Measurements from ENCODE around the gene VEZF1. TPM values are rescaled to one million over a fixed set of nuclear protein-coding genes. Genes with fewer than 3 reads are reported as not detected.
A peak's percentile ranks its signal among the peaks of the same experiment; 100 is the strongest.

VEZF1 gene
- polyA plus RNA-seq, 5 donors: 79.9 to 105 (median 96.7) TPM

DNA sequence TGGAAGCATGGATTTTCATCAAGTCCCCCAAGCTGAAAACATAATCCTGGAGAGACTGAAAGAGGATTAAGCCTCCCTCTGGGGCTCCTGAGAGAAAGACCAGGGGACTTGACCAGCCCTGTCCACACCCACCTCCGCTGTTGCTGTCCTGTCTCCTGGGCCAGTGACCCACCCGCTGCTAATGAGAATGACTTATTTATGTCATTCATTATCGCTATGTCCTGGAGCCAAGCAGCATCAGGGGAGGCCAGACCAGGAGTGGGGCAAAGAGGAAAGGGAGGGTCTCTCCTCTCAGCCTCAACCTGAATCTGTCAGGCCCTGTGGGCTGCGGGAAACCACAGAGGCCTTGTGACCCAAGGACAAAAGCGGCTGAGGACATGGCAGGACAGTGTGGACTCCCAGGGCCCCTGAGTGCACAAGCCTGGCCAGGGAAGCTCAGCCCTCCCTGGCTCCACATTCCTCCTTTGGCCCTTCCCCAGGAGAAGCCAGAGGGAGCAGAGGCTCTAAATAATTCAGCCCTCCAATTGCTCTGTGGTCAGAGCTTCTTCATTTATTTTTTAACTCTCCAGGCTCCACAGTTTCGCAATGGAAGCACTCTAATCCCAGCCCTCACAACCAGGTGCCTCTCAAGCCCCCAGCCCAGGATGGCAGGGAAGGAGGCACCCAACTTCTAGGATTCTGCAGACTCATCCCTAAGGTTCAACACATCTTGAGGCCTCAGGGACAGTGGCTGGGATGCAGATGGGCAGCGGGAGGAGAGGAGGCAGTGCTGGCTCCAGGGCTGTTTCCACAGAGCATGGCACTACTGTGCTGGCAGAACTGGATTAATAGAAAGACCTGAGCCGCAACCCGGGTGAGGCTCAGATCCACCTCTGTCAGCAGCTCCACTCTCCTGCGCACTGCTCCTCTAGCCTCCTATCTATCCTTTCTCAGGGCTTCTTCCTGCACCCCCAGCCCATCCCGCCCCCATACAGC, 51.9 kb downstream of the VEZF1 start:
- no peak for DNase-seq

DNA sequence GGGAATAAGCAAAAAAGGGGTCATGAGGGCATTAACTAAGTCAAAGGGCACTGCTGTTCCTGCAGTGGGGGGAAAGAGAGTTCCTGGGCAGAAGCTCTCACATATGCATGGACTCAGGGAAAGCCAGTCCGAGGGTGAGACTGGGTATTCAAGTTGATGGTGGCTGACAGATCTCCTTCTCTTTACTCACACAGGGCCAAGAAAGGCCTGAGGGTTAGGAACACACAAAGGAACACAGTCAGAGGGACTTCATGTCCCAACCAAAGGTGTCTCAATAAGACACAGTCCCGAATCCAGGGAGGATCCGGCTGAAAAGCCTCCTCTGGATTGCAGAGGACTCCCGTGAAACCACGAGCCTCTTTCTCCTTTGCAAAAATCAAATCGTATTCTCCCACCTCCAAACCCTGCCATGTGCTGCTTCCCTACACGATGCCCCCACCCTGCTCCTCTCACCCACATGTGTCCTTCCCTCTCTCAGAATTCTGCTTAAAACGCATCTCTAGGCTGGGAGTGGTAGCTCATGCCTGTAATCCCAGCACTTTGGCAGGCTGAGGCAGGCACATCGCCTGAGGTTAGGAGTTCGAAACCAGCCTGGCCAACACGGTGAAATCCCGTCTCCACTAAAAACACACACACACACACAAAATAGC, 56.4 kb downstream of the VEZF1 start:
- DNase-seq: no peak

- no peak for DNase-seq
Measured at GRCh38 chr17:57930239-57930638, 57.8 kb downstream of the VEZF1 start.

GRCh38 chr17:57929386-57929785, 58.7 kb downstream of the VEZF1 start:
- DNase-seq: no peak

GRCh38 chr17:57928928-57929327, 59.1 kb downstream of the VEZF1 start:
- no peak for DNase-seq

DNA sequence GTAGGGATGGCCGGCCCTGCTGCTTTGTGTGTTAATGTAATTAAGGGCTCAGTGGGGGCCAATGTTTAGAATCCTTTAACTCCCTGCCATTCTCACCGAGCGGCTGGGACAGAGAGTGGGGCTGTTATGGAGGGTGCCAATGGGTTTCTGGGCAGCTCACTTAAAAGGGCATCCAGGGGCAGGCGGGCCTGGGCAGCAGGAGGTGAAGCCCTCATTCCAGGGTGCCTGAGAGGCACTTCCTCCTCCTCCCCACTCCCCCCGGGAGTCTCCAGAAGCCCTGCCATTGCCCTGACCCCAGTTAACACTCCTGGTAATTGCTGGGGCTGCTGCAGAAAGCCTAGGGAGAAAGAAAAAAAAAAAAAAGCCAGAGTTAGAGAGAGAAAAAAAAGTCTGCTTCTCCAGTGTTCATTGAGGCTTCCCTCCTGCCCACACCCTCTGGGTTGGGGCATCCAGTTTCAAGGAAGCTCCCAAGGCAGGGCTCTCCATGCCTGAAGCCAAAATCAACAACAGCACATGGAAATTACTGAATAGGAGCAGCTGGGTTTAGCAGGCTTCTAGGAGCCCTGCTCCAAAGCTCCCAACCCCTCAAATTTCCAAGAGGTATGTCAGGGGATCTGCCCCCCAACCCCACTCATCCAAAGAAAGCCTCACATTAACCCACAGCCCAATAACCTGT, 60.9 kb downstream of the VEZF1 start:
- no peak for DNase-seq

DNA sequence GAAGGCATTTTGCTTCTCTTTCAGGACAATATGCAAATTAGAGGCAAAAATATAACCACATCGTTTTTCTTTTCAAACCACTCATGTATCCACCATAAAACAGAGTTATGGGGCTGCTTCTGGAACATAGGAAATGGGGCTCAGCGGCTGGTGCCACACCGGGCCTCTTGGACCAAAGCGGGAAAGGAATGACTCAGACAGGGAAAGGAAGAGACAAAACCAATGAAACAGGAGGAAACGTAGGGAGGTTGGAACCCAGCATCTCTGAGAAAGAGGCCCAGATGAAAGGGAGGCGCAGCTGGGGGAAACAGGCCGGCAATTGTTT, 61.4 kb downstream of the VEZF1 start:
- DNase-seq: no peak

GRCh38 chr17:57925361-57925990, 62.6 kb downstream of the VEZF1 start:
- no peak for DNase-seq

DNA sequence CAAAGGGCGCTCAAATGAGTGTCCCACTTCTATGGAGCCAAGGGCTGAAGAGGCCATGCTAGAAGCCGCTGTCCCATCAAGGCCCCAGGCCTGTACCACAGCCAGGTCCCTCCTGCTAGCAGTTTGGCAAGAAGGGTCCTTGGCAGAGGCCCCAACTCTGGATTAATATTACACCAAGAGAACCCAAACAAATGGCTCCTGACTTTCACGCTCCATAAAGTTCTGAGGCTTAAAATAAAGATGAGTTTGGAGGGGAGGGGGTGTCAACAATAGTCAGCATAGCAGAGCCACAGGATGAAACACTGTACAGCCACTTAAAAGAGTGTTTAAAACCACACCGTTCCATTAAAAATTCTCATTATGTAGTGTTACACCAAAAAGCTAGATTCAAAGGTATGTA, 63.4 kb downstream of the VEZF1 start:
- peak in 1 of 2 donors; percentile 56 for DNase-seq

Other genes with a start within 250 kb of the VEZF1 start
- not detected for gene CCDC182, start 243.0 kb downstream of the VEZF1 start, polyA plus RNA-seq (ENCODE audit: insufficient read depth in 1 of 5, insufficient read length in 5 of 5, low replicate concordance in 1 of 5)
- gene MRPS23, start 138.2 kb downstream of the VEZF1 start, polyA plus RNA-seq (ENCODE audit: insufficient read depth in 1 of 5, insufficient read length in 5 of 5, low replicate concordance in 1 of 5): 10 to 100 TPM; 40.7 to 47.7 (median 44.7) TPM
- gene CUEDC1, start 32.8 kb downstream of the VEZF1 start, polyA plus RNA-seq (ENCODE audit: insufficient read depth in 1 of 5, insufficient read length in 5 of 5, low replicate concordance in 1 of 5): 10 to 100 TPM; 35.9 to 51.1 (median 37.9) TPM
- 100 to 1,000 TPM; 279 to 434 (median 362) TPM for gene SRSF1, start 19.0 kb upstream of the VEZF1 start, polyA plus RNA-seq (ENCODE audit: insufficient read depth in 1 of 5, insufficient read length in 5 of 5, low replicate concordance in 1 of 5)
- gene DYNLL2, start 95.2 kb upstream of the VEZF1 start, polyA plus RNA-seq (ENCODE audit: insufficient read depth in 1 of 5, insufficient read length in 5 of 5, low replicate concordance in 1 of 5): 10 to 100 TPM; 51.7 to 69.2 (median 54.7) TPM
- gene OR4D1, start 160.1 kb upstream of the VEZF1 start, polyA plus RNA-seq (ENCODE audit: insufficient read depth in 1 of 5, insufficient read length in 5 of 5, low replicate concordance in 1 of 5): under 1 TPM in 3 of 5 donors, not detected in 2; 0.04 to 0.12 (median 0.04) TPM
- gene OR4D2, start 178.7 kb upstream of the VEZF1 start, polyA plus RNA-seq (ENCODE audit: insufficient read depth in 1 of 5, insufficient read length in 5 of 5, low replicate concordance in 1 of 5): not detected
- gene EPX, start 204.5 kb upstream of the VEZF1 start, polyA plus RNA-seq (ENCODE audit: insufficient read depth in 1 of 5, insufficient read length in 5 of 5, low replicate concordance in 1 of 5): 1 to 10 TPM in 2 of 5 donors, under 1 TPM in 3; 0.58 to 1.1 (median 0.97) TPM
- gene MKS1, start 231.0 kb upstream of the VEZF1 start, polyA plus RNA-seq (ENCODE audit: insufficient read depth in 1 of 5, insufficient read length in 5 of 5, low replicate concordance in 1 of 5): 10 to 100 TPM; 32.7 to 44.5 (median 40.4) TPM

All from right lung (tissue), 5 donors.